Medulla oblongata (tissue), 1 donor: ENCODE measurements around the gene ZNF784.
A peak's percentile ranks its signal among the peaks of the same experiment; 100 is the strongest.

ENCODE experiments used
- DNase-seq: peaks from one replicate; pipeline ENCODE4 v3.0.0-alpha.2; 2015; ENCODE audit errors: extremely low spot score

ZNF784 gene

GRCh38 chr19:55602104-55603001 lies 22.0 kb downstream of the ZNF784 start:
- DNase-seq: no peak

- peak; percentile 37 for DNase-seq
Observed at GRCh38 chr19:55601084-55601483, 23.3 kb downstream of the ZNF784 start.

- DNase-seq: no peak
Observed at GRCh38 chr19:55600662-55601028, 23.7 kb downstream of the ZNF784 start.

- peak; percentile 96 for DNase-seq
Observed at GRCh38 chr19:55599842-55600661, 24.3 kb downstream of the ZNF784 start, which contains the start of gene ZNF524. ZNF524 (plus strand) TSS chr19:55600288; CDS start chr19:55602113, 1,825 bp downstream.

GRCh38 chr19:55599468-55599841 lies 24.9 kb downstream of the ZNF784 start, which contains the start of gene FIZ1:
FIZ1 (minus strand) TSS chr19:55599517; CDS start chr19:55597865, 1,652 bp downstream.
- DNase-seq: peak; percentile 100

- DNase-seq: peak; percentile 95
Observed at GRCh38 chr19:55598719-55599467, 25.5 kb downstream of the ZNF784 start.

- no peak for DNase-seq
Observed at GRCh38 chr19:55598034-55598433, 26.3 kb downstream of the ZNF784 start.

- DNase-seq: no peak
Observed at GRCh38 chr19:55597501-55597921, 26.9 kb downstream of the ZNF784 start.

- DNase-seq: no peak
Observed at GRCh38 chr19:55596304-55596703, 28.1 kb downstream of the ZNF784 start.

- no peak for DNase-seq
Observed at GRCh38 chr19:55594996-55595545, 29.3 kb downstream of the ZNF784 start.

GRCh38 chr19:55593096-55593772 lies 31.1 kb downstream of the ZNF784 start:
- DNase-seq: no peak

GRCh38 chr19:55592391-55593090 lies 31.8 kb downstream of the ZNF784 start:
- no peak for DNase-seq

GRCh38 chr19:55591555-55591954 lies 32.8 kb downstream of the ZNF784 start:
- no peak for DNase-seq

- no peak for DNase-seq
Observed at GRCh38 chr19:55590617-55591016, 33.7 kb downstream of the ZNF784 start.

- no peak for DNase-seq
Observed at GRCh38 chr19:55590109-55590508, 34.3 kb downstream of the ZNF784 start.

- DNase-seq: no peak
Observed at GRCh38 chr19:55588738-55589137, 35.6 kb downstream of the ZNF784 start.

GRCh38 chr19:55586976-55587668 lies 37.2 kb downstream of the ZNF784 start:
- peak; percentile 91 for DNase-seq

- DNase-seq: peak; percentile 74
Observed at GRCh38 chr19:55585658-55586339, 38.6 kb downstream of the ZNF784 start.

- DNase-seq: no peak
Observed at GRCh38 chr19:55584871-55585270, 39.5 kb downstream of the ZNF784 start.
